NCI-H2081 treated with DMSO at 0.1 percent for 48 hours (cell line): ENCODE data around the gene SLC2A10.
"Not testable (repeated sequence)": the region's sequence is repeated elsewhere in the genome, so short reads cannot be mapped to it uniquely, and the experiment has no call there.

Experiments
- DNase-seq: peaks from one replicate; lab custom pipeline; 2025; lab: John Stamatoyannopoulos, UW

The SLC2A10 gene

GRCh38 chr20:46709459-46710152 is at the start of gene SLC2A10:
SLC2A10 (plus strand) TSS chr20:46709649; CDS start chr20:46709737, 88 bp downstream.
- no peak for DNase-seq

GRCh38 chr20:46660487-46660886 is 49.0 kb upstream of the SLC2A10 start:
- DNase-seq: no peak

GRCh38 chr20:46661659-46662058 is 47.8 kb upstream of the SLC2A10 start:
- no peak for DNase-seq

- no peak for DNase-seq
These were observed 45.9 kb upstream of the SLC2A10 start for GRCh38 chr20:46663531-46663930.

- no peak for DNase-seq
These were observed 43.8 kb upstream of the SLC2A10 start for GRCh38 chr20:46665602-46666001.

GRCh38 chr20:46666306-46666705 is 43.1 kb upstream of the SLC2A10 start:
- DNase-seq: no peak

- DNase-seq: no peak
These were observed 42.5 kb upstream of the SLC2A10 start for GRCh38 chr20:46666818-46667515.

- no peak for DNase-seq
These were observed 39.2 kb upstream of the SLC2A10 start for GRCh38 chr20:46670228-46670584.

- no peak for DNase-seq
These were observed 38.6 kb upstream of the SLC2A10 start for GRCh38 chr20:46670585-46671584.

- no peak for DNase-seq
These were observed 37.4 kb upstream of the SLC2A10 start for GRCh38 chr20:46671866-46672542.

GRCh38 chr20:46672543-46673148 is 36.8 kb upstream of the SLC2A10 start:
- no peak for DNase-seq

GRCh38 chr20:46673394-46674252 is 35.8 kb upstream of the SLC2A10 start:
- DNase-seq: no peak

- DNase-seq: no peak
These were observed 35.0 kb upstream of the SLC2A10 start for GRCh38 chr20:46674253-46675083.

- not testable (repeated sequence) for DNase-seq
These were observed 32.7 kb upstream of the SLC2A10 start for GRCh38 chr20:46676649-46677316.

- no peak for DNase-seq
These were observed 31.8 kb upstream of the SLC2A10 start for GRCh38 chr20:46677608-46678007.

GRCh38 chr20:46678516-46678915 is 30.9 kb upstream of the SLC2A10 start:
- DNase-seq: no peak

GRCh38 chr20:46680684-46681031 is 28.8 kb upstream of the SLC2A10 start:
- DNase-seq: no peak

- DNase-seq: peak; percentile 22
These were observed 28.2 kb upstream of the SLC2A10 start for GRCh38 chr20:46681032-46681854.
